ENCODE data around the gene DCTN2.
"Not testable (repeated sequence)": the region's sequence is repeated elsewhere in the genome, so short reads cannot be mapped to it uniquely, and the experiment has no call there.

Gene DCTN2

GRCh38 chr12:57527184-57527583 is 19.8 kb downstream of the DCTN2 start:
- no peak for DNase-seq (ENCODE audit: low spot score)

DNA sequence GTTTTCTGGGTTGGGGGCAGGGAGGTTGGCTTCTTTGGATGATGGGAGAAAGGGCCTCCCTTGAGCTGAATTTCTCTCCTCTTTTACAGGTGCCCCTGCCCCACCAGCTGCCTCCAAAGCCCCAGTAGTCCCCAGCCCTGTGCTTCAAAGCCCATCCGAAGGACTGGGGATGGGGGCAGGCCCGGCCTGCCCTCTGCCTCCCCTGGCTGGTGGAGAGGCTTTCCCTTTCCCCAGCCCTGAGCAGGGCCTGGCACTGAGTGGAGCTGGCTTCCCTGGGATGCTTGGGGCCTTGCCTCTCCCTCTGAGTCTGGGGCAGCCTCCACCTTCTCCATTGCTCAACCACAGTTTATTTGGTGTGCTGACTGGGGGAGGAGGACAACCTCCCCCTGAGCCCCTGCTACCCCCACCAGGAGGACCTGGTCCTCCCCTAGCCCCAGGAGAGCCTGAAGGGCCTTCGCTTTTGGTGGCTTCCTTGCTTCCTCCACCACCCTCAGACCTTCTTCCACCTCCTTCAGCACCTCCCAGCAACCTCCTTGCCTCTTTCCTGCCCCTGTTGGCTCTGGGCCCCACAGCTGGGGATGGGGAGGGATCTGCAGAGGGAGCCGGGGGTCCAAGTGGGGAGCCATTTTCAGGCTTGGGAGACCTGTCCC is 20.4 kb downstream of the DCTN2 start:
- DNase-seq (ENCODE audit: low spot score) = no peak

DNA sequence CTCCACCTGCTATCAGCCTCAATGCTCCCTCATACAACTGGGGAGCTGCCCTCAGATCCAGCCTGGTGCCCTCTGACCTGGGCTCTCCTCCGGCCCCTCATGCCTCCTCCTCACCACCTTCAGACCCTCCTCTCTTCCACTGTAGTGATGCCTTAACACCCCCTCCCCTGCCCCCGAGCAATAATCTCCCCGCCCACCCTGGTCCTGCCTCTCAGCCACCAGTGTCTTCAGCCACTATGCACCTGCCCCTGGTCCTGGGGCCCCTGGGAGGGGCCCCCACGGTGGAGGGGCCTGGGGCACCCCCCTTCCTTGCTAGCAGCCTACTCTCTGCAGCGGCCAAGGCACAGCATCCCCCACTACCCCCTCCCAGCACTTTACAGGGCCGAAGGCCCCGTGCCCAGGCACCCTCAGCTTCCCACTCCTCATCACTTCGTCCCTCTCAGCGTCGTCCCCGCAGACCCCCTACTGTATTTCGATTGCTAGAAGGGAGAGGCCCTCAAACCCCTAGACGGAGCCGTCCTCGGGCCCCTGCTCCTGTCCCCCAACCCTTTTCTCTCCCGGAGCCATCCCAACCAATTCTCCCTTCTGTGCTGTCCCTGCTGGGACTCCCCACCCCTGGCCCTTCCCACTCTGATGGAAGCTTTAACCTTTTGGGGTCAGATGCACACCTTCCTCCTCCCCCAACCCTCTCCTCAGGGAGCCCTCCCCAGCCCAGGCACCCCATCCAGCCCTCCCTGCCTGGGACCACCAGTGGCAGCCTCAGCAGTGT is 21.2 kb downstream of the DCTN2 start:
- no peak for DNase-seq (ENCODE audit: low spot score)

GRCh38 chr12:57524814-57525614 is 22.0 kb downstream of the DCTN2 start:
- no peak for DNase-seq (ENCODE audit: low spot score)

GRCh38 chr12:57523706-57524614 is 23.0 kb downstream of the DCTN2 start:
- DNase-seq (ENCODE audit: low spot score) = no peak

- DNase-seq (ENCODE audit: low spot score) = peak; percentile 46
Observed at GRCh38 chr12:57522887-57523705, 23.9 kb downstream of the DCTN2 start.

GRCh38 chr12:57522011-57522886 is 24.7 kb downstream of the DCTN2 start, which contains the start of gene MBD6:
Gene MBD6, plus strand, starts transcription at chr12:57522824. Its CDS starts 1,480 bp downstream, at chr12:57524304.
- DNase-seq (ENCODE audit: low spot score) = peak; percentile 91

DNA sequence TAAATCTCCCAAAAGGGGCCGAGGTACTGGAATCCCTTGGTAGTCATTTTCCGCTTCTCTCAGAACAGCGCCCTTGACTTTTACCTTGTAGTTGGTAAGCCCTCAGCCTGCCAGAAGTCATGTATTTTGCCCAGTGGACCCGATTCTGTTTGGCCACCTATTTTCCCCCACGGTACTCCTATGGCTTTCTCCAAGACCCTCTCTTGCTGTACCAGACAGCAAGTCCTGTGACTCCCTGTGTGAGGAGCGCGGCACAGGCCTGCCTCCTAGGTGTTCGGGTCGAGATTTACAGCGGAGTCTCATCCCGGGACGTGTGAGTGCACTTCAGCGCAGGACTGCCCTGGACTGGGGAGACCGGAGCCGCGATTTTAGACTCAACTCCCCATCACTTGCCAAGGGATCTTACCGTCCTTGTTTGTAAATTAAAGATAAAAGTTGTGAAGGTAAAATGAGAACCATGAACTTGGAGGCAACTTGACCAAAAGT is 25.4 kb downstream of the DCTN2 start:
- peak; percentile 57 for DNase-seq (ENCODE audit: low spot score)

- peak; percentile 99 for DNase-seq (ENCODE audit: low spot score)
Observed at GRCh38 chr12:57520053-57520818, 26.8 kb downstream of the DCTN2 start, which contains the start of gene DDIT3. Gene DDIT3, minus strand, starts transcription at chr12:57520514. Its CDS starts 3,108 bp downstream, at chr12:57517406.

DNA sequence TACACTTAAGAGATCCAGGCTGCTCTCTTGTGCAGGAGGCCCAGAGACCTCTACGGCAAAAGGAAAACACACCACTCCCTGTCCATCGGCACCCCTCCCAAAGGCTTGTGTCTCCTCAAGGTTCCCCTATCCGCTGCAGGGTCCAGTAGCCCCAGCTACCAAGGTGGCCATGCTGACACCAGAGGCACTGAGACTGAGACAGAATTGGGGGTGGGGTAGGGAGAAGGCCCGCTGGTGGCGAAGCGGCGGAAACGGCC is 27.3 kb downstream of the DCTN2 start:
- DNase-seq (ENCODE audit: low spot score) = no peak

DNA sequence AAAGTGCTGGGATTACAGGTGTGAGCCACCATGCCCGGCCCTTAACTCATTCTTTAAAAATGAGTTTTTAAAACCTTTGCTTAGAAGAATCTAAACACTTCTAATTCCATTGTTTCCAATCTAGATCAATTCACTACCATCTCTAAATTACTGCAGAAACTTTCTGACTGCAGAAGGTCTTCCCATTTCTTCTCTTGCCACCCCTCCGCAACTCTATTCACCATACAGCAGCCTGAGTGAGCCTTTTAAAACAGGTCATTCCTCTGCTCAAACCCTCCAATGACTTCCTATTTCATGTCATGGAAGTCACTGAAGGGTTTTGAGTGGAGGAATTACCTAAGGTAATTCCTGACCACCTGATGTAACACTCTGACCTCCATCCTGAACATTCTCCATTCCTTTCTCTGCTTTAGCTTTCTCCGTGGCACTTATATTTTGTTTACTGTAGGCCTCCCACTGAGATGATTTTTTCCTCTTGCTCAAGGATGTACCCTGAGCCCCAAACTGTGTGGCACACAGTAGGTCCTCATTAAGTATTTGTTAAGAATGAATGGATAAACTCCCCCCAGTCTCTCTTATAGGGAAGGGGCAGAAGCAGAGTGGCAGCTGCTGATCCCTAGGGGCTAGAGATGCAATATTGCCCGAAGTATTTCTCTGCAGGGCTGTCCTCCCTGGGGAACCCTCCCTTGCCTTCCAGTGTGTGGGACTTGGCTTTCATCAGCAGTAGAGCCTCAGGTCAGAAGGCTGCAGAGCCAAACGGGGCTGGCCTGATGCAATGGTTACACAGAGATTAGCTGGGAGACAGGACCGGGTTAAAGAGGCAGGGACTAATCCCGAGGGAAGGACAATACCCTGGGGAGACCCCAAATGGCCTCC is 27.8 kb downstream of the DCTN2 start:
- DNase-seq (ENCODE audit: low spot score) = peak; percentile 32

DNA sequence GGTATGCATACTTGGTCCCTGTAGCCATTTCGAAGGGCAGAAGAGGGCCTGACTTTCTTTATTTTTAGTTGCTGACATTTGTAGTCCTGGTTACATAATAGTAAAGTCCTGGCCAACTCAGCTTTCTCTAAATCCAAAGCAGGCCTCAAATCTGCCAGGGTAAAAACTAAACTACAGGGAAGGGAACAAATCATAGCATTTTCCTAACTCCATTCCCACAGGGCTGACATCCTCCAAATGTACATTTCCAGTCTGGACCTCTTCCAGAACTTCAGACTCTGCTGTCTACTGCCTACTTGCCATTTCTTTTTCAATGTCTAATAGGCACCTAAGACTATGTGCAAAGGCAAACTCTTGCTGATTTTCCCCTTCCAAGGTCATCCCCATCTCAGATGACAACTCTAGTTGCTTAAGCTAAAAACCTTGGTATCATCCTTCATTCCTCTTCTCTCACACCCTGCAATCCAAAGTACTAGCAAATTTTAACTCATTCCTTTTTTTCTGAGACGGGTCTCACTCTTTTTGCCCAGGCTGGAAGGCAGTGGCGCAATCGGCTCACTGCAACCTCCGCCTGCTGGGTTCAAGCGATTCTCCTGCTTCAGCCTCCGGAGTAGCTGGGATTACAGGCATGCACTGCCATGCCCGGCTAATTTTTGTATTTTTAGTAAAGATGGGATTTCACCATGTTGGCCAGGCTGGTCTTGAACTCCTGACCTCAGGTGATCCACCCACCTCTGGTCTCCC is 28.6 kb downstream of the DCTN2 start:
- no peak for DNase-seq (ENCODE audit: low spot score)

- not testable (repeated sequence) for DNase-seq (ENCODE audit: low spot score)
Observed at GRCh38 chr12:57517718-57518117, 29.3 kb downstream of the DCTN2 start.

- DNase-seq (ENCODE audit: low spot score) = peak; percentile 26
Observed at GRCh38 chr12:57517187-57517586, 29.8 kb downstream of the DCTN2 start.

- no peak for DNase-seq (ENCODE audit: low spot score)
Observed at GRCh38 chr12:57516617-57517153, 30.3 kb downstream of the DCTN2 start.

DNA sequence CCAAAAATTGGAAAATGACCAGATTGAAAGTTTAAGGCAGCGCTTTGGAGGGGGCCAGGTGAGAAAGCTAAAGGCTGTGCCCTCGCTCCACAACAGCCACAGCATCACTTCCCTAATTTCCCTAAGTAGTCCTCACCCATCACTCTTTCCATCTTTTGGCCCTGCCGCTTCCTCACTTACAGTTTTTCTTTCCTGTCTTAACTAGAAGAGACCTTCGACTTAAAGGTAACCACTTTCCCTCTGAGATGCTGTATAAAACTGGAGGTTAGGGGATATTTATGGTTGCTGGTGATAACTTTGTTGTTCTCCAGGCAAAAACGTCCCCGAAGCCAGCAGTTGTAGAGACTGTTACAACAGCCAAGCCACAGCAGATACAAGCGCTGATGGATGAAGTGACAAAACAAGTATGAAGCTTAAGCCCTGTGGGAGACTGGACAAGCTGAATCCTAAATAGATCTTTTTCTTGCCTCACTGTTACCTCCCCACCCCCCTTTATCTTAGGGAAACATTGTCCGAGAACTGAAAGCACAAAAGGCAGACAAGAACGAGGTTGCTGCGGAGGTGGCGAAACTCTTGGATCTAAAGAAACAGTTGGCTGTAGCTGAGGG is 31.0 kb downstream of the DCTN2 start:
- DNase-seq (ENCODE audit: low spot score) = no peak

Data from kidney tubule cell (primary cell).